Common myeloid progenitor, CD34-positive (primary cell): ENCODE results near the gene HSPA4.

ENCODE experiments used
- CTCF ChIA-PET: fragments of 350-600 bp; sonication (Branson Sonifier 250); formaldehyde crosslinking; loops from one replicate; lab custom pipeline; 2021; ENCODE audit warnings: antibody characterized with exemption; lab: Charles Lee
- POLR2A ChIA-PET: fragments of 350-600 bp; sonication (Branson Sonifier 250); formaldehyde crosslinking; loops from one replicate; lab custom pipeline; 2021; ENCODE audit warnings: antibody characterized with exemption; lab: Charles Lee
- DNase-seq, 3 donors: peaks; one replicate each; pipeline versions ENCODE4 v3.0.0 to v3.0.0-alpha.2; 2013
- H3K27ac ChIP-seq, 2 experiments: 1 replicate in 1 of 2; 2 replicates in 1 of 2; pipeline ENCODE4 v1.7.0; 2013; ENCODE audit warnings: inconsistent platforms in 2 of 2, low read length in 2 of 2, mild to moderate bottlenecking in 2 of 2, low read depth in 1 of 2, moderate library complexity in 1 of 2; ENCODE audit not compliant: severe bottlenecking in 2 of 2, insufficient read depth in 1 of 2, poor library complexity in 1 of 2
- H3K27me3 ChIP-seq, 5 experiments: replicated peaks in 2 of 5; 1 replicate in 3 of 5; 2 replicates in 2 of 5; pipeline versions ENCODE4 v1.6.1 to v1.7.0; 2013; ENCODE audit warnings: low read length in 4 of 5, mild to moderate bottlenecking in 2 of 5, moderate library complexity in 2 of 5, inconsistent platforms in 1 of 5; ENCODE audit not compliant: insufficient read depth in 5 of 5, control insufficient read depth in 4 of 5
- H3K36me3 ChIP-seq, 4 experiments: 1 replicate in 2 of 4; 2 replicates in 2 of 4; pipeline versions ENCODE4 v1.6.1 to v1.7.0; 2013; ENCODE audit warnings: low read length in 3 of 4, control low read depth in 1 of 4, mild to moderate bottlenecking in 1 of 4; ENCODE audit not compliant: control insufficient read depth in 4 of 4, insufficient read depth in 4 of 4
- H3K4me1 ChIP-seq, 4 experiments: 1 replicate in 3 of 4; 2 replicates in 1 of 4; pipeline versions ENCODE4 v1.6.1 to v1.7.1; 2013; ENCODE audit warnings: low read length in 3 of 4, mild to moderate bottlenecking in 3 of 4, control low read depth in 1 of 4, inconsistent platforms in 1 of 4, moderate library complexity in 1 of 4; ENCODE audit not compliant: control insufficient read depth in 4 of 4, insufficient read depth in 4 of 4; ENCODE audit errors: control extremely low read depth in 1 of 4
- H3K4me3 ChIP-seq, 7 experiments: 1 replicate in 4 of 7; 2 replicates in 3 of 7; pipeline versions ENCODE4 v1.5.1 to v1.7.0; 2013; ENCODE audit warnings: mild to moderate bottlenecking in 7 of 7, low read length in 6 of 7, moderate library complexity in 6 of 7, inconsistent platforms in 2 of 7, low read depth in 2 of 7, control low read depth in 1 of 7; ENCODE audit not compliant: insufficient read depth in 4 of 7, control insufficient read depth in 1 of 7; ENCODE audit errors: extremely low read depth in 1 of 7
- H3K9me3 ChIP-seq, 5 experiments: 1 replicate in 4 of 5; 2 replicates in 1 of 5; pipeline versions ENCODE4 v1.6.1 to v1.7.1; 2013; ENCODE audit warnings: low read length in 4 of 5, mild to moderate bottlenecking in 2 of 5, inconsistent platforms in 1 of 5, low read depth in 1 of 5, moderate library complexity in 1 of 5; ENCODE audit not compliant: control insufficient read depth in 4 of 5, insufficient read depth in 2 of 5; ENCODE audit errors: control extremely low read depth in 1 of 5
- WGBS: methylation state at CpG from one replicate; pipeline ENCODE4 v1.1.5; 2013; ENCODE audit not compliant: insufficient coverage; 5-methylcytosine and 5-hydroxymethylcytosine counted together

HSPA4 gene

GRCh38 chr5:133025804-133026663, 25.8 kb upstream of the HSPA4 start, which contains the start of gene ZCCHC10:
TSS of gene ZCCHC10 (minus strand) at chr5:133026549. CDS start at chr5:133026537, 12 bp downstream.
- WGBS, result 0% methylated on average over 45 of the region's 53 CpGs
- Histone ChIP-seq H3K4me3 (peak within 1 kb of the TSS; percentile 76 to 98 (median 94)), H3K9me3 (no peaks in the 10 kb centered on the region), H3K36me3 (peaks cover 0 to 9% (median 2%) of the 10 kb centered on the region in 4 experiments), H3K27me3 (no peaks in the 10 kb centered on the region), H3K4me1 (peaks cover 8 to 17% (median 11%) of the 10 kb centered on the region in 4 experiments), H3K27ac (peak within 1 kb of the TSS; percentile 94 to 97)
- peak; percentile 95 to 97 (median 97) for DNase-seq
- CTCF ChIA-PET, result no interaction called here
- POLR2A ChIA-PET, result interaction anchor here (0.8 to 1.9 kb wide), 2 partner anchors 58 to 63 kb away, joined by 3 to 13 read pairs; partner anchors contain the start of gene AFF4

DNA sequence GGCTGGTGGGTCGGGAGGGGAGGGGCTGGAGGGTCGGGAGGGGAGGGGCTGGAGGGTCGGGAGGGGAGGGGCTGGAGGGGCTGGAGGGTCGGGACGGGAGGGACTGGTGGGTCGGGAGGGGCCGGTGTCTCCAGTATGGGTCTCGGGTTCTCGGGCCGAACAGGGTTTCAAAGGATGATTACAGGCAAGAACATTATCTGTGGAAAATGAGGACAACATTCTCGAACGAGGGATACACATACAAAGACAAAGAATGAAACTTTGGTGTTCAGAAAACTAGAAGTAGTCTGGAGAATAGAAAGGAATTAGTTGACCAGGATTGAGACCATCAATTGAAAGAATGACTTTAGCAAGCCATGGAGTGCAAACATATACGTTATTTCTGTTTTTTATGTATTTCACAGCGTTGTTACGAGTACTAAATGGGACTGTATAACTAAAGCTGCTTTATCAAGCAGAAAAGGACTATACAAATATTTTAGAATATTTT, 25.1 kb upstream of the HSPA4 start:
- no peak for DNase-seq
- H3K9me3 ChIP-seq, result no peaks in the 10 kb centered on the region
- ChIA-PET CTCF (interaction anchor here (0.6 kb wide), 1 partner anchor 1042 kb away, joined by 3 read pairs; no protein-coding TSS in a partner anchor), POLR2A (interaction anchor here (0.6 to 1.9 kb wide), 2 partner anchors 25 to 64 kb away, joined by 3 to 13 read pairs; partner anchors contain the start of genes AFF4 and HSPA4)
- H3K27me3 ChIP-seq, result no peaks in the 10 kb centered on the region
- WGBS, result 2% methylated on average over 9 of the region's 15 CpGs
- H3K4me1 ChIP-seq, result peaks cover 8 to 17% (median 11%) of the 10 kb centered on the region in 4 experiments
- H3K36me3 ChIP-seq, result peaks cover 0 to 9% (median 2%) of the 10 kb centered on the region in 4 experiments
- peak overlapping the region in 1 of 2 experiments; percentile 80 for H3K27ac ChIP-seq
- H3K4me3 ChIP-seq, result peak overlapping the region in 6 of 7 experiments; percentile 72 to 98 (median 94)

DNA sequence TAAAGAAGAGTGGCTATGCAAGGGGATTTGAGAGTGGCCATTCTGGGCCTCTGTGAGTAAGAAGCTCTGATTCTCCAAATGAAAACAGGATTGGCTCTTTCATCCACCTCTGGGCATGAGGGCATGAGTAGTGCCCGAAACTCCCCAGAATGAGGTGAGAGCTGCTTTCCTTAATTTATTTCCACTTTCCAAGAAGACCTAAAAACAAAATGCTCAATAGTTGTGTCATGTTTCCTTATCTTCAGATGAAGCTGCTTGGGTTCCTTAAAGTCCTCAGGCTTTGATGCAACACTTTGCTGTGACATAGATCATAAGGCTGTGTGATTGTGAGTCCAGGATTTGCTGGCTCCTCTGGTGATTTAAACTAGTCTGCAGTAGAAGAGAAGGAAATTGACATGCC, 22.4 kb upstream of the HSPA4 start:
- peaks cover 10 to 26% (median 21%) of the 10 kb centered on the region in 4 experiments for H3K4me1 ChIP-seq
- 88% methylated on average over 1 of the region's 1 CpG for WGBS
- CTCF ChIA-PET, result no interaction called here
- no peak overlapping the region for H3K27ac ChIP-seq
- no peak for DNase-seq
- no peak overlapping the region for H3K4me3 ChIP-seq
- H3K27me3 ChIP-seq, result no peaks in the 10 kb centered on the region
- no peaks in the 10 kb centered on the region for H3K36me3 ChIP-seq
- no peaks in the 10 kb centered on the region for H3K9me3 ChIP-seq
- POLR2A ChIA-PET, result no interaction called here

- POLR2A ChIA-PET, result interaction anchor here (0.9 kb wide), 1 partner anchor 12 kb away, joined by 5 read pairs; no protein-coding TSS in a partner anchor
- DNase-seq, result no peak
- H3K27me3 ChIP-seq, result no peaks in the 10 kb centered on the region
- CTCF ChIA-PET, result interaction anchor here (0.6 kb wide), 1 partner anchor 119 kb away, joined by 4 read pairs; no protein-coding TSS in a partner anchor
- peaks cover 9 to 18% (median 13%) of the 10 kb centered on the region in 4 experiments for H3K4me1 ChIP-seq
- no CpG with 5 or more reads among the region's 2 CpGs for WGBS
- H3K27ac ChIP-seq, result no peak overlapping the region
- no peaks in the 10 kb centered on the region for H3K9me3 ChIP-seq
- H3K4me3 ChIP-seq, result no peak overlapping the region
- H3K36me3 ChIP-seq, result no peaks in the 10 kb centered on the region
These were observed 21.3 kb upstream of the HSPA4 start for GRCh38 chr5:133030343-133031005.

DNA sequence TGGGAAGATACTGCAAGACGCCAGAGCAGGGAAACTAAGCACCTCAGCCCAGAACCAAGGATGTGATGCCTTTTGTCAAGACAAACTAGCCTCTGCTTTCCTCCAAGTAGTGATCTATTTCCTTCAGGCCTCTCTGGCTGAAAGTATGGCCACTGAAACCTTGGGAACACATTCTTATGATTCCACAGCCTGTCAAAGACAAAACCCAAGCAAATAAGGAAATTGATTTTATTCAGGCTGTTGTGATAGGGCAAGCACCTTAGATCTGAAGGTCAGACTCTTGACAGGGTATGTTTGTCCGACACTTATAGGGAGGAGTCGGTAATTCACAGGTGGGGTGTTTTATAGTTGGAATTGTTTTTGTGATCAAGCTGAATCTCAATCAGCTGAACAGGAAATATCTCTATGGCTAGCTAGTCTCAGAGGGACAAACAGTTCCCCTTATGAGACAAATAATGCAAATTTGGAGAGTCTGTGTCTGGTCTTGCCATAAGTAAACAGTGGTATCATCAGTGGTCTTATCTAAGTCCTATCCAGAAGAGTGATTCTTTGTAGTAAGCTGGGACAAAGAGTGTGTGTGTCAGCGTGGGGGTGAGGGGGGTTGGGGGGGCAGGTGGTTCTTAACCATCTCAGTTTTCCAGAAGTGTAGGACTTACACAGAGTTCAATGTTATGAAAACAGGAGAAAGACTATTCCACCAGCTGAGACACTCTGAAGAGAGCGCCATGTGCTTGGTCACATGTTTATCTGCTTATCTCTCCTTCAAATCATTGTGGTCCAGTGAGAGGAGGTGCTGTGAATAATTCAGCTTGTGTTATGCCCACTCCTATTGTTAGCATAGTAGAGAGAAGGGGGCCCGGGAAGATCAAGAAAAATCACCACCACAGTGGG, 18.7 kb upstream of the HSPA4 start:
- Histone ChIP-seq H3K36me3 (no peaks in the 10 kb centered on the region), H3K4me3 (no peak overlapping the region), H3K4me1 (peaks cover 2 to 10% (median 9%) of the 10 kb centered on the region in 4 experiments), H3K27ac (no peak overlapping the region), H3K9me3 (no peaks in the 10 kb centered on the region), H3K27me3 (no peaks in the 10 kb centered on the region)
- POLR2A ChIA-PET, result no interaction called here
- CTCF ChIA-PET, result interaction anchor here (0.6 kb wide), 1 partner anchor 20 kb away, joined by 3 read pairs; no protein-coding TSS in a partner anchor
- peak; percentile 29 to 69 (median 48) for DNase-seq
- 75% methylated on average over 4 of the region's 6 CpGs for WGBS

GRCh38 chr5:133034064-133034463, 17.7 kb upstream of the HSPA4 start:
- peaks cover 2 to 10% (median 9%) of the 10 kb centered on the region in 4 experiments for H3K4me1 ChIP-seq
- DNase-seq, result no peak
- H3K27me3 ChIP-seq, result no peaks in the 10 kb centered on the region
- H3K4me3 ChIP-seq, result no peak overlapping the region
- H3K27ac ChIP-seq, result no peak overlapping the region
- no peaks in the 10 kb centered on the region for H3K36me3 ChIP-seq
- ChIA-PET POLR2A (no interaction called here), CTCF (no interaction called here)
- 91% methylated on average over 8 of the region's 11 CpGs for WGBS
- H3K9me3 ChIP-seq, result no peaks in the 10 kb centered on the region
